SW480 (cell line): ENCODE measurements around the gene INO80E.
A peak's percentile ranks its signal among the peaks of the same experiment; 100 is the strongest.
"Not testable (repeated sequence)": the region's sequence is repeated elsewhere in the genome, so short reads cannot be mapped to it uniquely, and the experiment has no call there.

ENCODE experiments used
- DNase-seq: peaks from one replicate; pipeline ENCODE4 v3.0.0-alpha.2; 2016; ENCODE audit warnings: low spot score

The INO80E gene

GRCh38 chr16:30031477-30031918 is 35.5 kb downstream of the INO80E start:
- DNase-seq, result no peak

- DNase-seq, result peak; percentile 66
Measured at GRCh38 chr16:30032083-30032819, 36.2 kb downstream of the INO80E start.

- no peak for DNase-seq
Measured at GRCh38 chr16:30033270-30033669, 37.2 kb downstream of the INO80E start.

- DNase-seq, result no peak
Measured at GRCh38 chr16:30040221-30040620, 44.2 kb downstream of the INO80E start.

GRCh38 chr16:30040690-30041089 is 44.6 kb downstream of the INO80E start:
- DNase-seq, result not testable (repeated sequence)

- no peak for DNase-seq
Measured at GRCh38 chr16:30041841-30042240, 45.8 kb downstream of the INO80E start.

GRCh38 chr16:30046178-30046577 is 50.1 kb downstream of the INO80E start:
- no peak for DNase-seq

GRCh38 chr16:30046588-30046987 is 50.5 kb downstream of the INO80E start:
- DNase-seq, result no peak

GRCh38 chr16:30049871-30050270 is 53.8 kb downstream of the INO80E start:
- DNase-seq, result no peak

- DNase-seq, result no peak
Measured at GRCh38 chr16:30051518-30051917, 55.5 kb downstream of the INO80E start.

GRCh38 chr16:30052671-30053372 is 56.8 kb downstream of the INO80E start:
- DNase-seq, result peak; percentile 85

GRCh38 chr16:30053376-30054015 is 57.5 kb downstream of the INO80E start:
- DNase-seq, result peak; percentile 17

GRCh38 chr16:30054451-30054850 is 58.4 kb downstream of the INO80E start:
- DNase-seq, result no peak

- DNase-seq, result no peak
Measured at GRCh38 chr16:30054959-30055553, 59.0 kb downstream of the INO80E start.
